Astrocyte (in vitro differentiated cells and primary cell): ENCODE measurements around the gene CNN2.

Experiments used
- EZH2 ChIP-seq: IDR thresholded peaks from 2 replicates; pipeline ENCODE4 v1.6.1; 2012; ENCODE audit warnings: mild to moderate bottlenecking, low read length, inconsistent platforms; ENCODE audit not compliant: insufficient read depth
- TF ChIP-seq, protein P1 (sequence below): IDR thresholded peaks from 2 replicates; pipeline ENCODE4 v1.5.1; 2011; ENCODE audit warnings: low read depth, mild to moderate bottlenecking, inconsistent platforms, low read length, moderate library complexity; ENCODE audit not compliant: insufficient read depth

DNA sequence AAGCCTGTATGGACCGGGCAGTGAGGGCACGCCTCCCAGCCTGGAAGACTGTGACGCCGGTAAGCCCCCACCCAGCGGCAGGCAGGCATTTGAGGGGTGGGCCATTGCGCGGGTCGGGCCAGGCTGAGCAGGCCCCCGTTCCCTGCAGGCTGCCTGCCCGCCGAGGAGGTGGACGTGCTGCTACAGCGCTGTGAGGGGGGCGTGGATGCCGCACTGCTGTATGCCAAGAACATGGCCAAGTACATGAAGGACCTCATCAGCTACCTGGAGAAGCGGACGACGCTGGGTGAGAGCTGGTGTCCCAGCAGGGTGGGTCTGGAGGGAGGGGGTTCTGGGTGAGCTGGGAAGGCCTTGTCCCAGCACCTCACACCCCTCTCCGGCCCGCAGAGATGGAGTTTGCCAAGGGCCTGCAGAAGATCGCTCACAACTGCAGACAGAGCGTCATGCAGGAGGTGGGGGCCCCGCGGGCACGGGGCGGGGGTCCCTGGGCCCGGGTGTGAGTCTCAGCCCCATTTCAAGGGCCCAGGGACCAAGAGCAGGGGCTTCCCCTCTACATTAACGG lies 47.6 kb downstream of the CNN2 start:
- TF ChIP-seq, protein P1, sequence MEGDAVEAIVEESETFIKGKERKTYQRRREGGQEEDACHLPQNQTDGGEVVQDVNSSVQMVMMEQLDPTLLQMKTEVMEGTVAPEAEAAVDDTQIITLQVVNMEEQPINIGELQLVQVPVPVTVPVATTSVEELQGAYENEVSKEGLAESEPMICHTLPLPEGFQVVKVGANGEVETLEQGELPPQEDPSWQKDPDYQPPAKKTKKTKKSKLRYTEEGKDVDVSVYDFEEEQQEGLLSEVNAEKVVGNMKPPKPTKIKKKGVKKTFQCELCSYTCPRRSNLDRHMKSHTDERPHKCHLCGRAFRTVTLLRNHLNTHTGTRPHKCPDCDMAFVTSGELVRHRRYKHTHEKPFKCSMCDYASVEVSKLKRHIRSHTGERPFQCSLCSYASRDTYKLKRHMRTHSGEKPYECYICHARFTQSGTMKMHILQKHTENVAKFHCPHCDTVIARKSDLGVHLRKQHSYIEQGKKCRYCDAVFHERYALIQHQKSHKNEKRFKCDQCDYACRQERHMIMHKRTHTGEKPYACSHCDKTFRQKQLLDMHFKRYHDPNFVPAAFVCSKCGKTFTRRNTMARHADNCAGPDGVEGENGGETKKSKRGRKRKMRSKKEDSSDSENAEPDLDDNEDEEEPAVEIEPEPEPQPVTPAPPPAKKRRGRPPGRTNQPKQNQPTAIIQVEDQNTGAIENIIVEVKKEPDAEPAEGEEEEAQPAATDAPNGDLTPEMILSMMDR = no peak
- TF ChIP-seq EZH2 = no peak
